HepG2 (cell line): ENCODE data around the gene EPHB3. TPM values are rescaled to one million over a fixed set of nuclear protein-coding genes. Genes with fewer than 3 reads are reported as not detected.
A peak's percentile ranks its signal among the peaks of the same experiment; 100 is the strongest.

Experiments
- ATAC-seq: fragments of 200-7000 bp; cut with Tn5 transposase; 3 replicates; pipeline ENCODE4 v1.9.1; 2020; ENCODE audit warnings: mild to moderate bottlenecking, moderate library complexity
- BruUV-seq: library from RNA; stranded (reverse); fragments of 400-500 nt; replicated peaks from 2 replicates; lab custom pipeline; 2021; lab: Mats Ljungman, UMichigan
- CTCF ChIA-PET: fragments of 300-600 bp; formaldehyde crosslinking; extraction: SDS; loops from one replicate; lab custom pipeline; 2021; ENCODE audit warnings: low total read pairs, inconsistent platforms, low intra/inter-chr PET ratio; lab: Yijun Ruan, JAX
- POLR2A ChIA-PET: fragments of 350-600 bp; sonication (Branson Sonifier 250); formaldehyde crosslinking; loops from one replicate; lab custom pipeline; 2020; ENCODE audit warnings: antibody characterized with exemption, inconsistent platforms; lab: Yijun Ruan, JAX
- DNase-seq: peaks from one replicate; pipeline ENCODE4 v3.0.0-alpha.2; 2015; ENCODE audit warnings: low spot score
- FAIRE-seq: peaks from 3 replicates; lab custom pipeline; 2011; peaks lifted over from hg19 to GRCh38; lab: Jason Lieb, UNC
- H2AFZ ChIP-seq: one replicate; pipeline ENCODE4 v1.6.1; 2011; ENCODE audit warnings: low read length, inconsistent platforms
- H3K27ac ChIP-seq: fragments of 300-600 bp; 3 replicates; pipeline ENCODE4 v1.8.0; 2011; ENCODE audit warnings: mixed run types, mild to moderate bottlenecking, mixed read lengths, low read length, inconsistent platforms; ENCODE audit not compliant: insufficient read depth; ENCODE audit errors: extremely low read length
- H3K27me3 ChIP-seq, 2 experiments: fragments of 200-600 bp in 1 of 2; 2 replicates in 1 of 2; 3 replicates in 1 of 2; pipeline versions ENCODE4 v1.6.0 to v1.8.0; 2011; ENCODE audit warnings: low read length in 2 of 2, mild to moderate bottlenecking in 2 of 2, moderate library complexity in 2 of 2, inconsistent platforms in 1 of 2; ENCODE audit not compliant: insufficient read depth in 2 of 2, control insufficient read depth in 1 of 2
- H3K36me3 ChIP-seq, 2 experiments: fragments of 200-600 bp in 1 of 2; replicated peaks in 1 of 2; 2 replicates in 1 of 2; 3 replicates in 1 of 2; pipeline versions ENCODE4 v1.5.1 to v1.8.0; 2011; ENCODE audit warnings: low read length in 2 of 2, inconsistent platforms in 1 of 2; ENCODE audit not compliant: insufficient read depth in 2 of 2, control insufficient read depth in 1 of 2
- H3K4me1 ChIP-seq: 2 replicates; pipeline ENCODE4 v1.5.1; 2012; ENCODE audit warnings: low read length, inconsistent platforms; ENCODE audit not compliant: insufficient read depth
- H3K4me2 ChIP-seq: 2 replicates; pipeline ENCODE4 v1.6.0; 2011; ENCODE audit warnings: low read depth, low read length, inconsistent platforms
- H3K4me3 ChIP-seq, 3 experiments: fragments of 200-600 bp in 1 of 3; sonication (generic), shearing (Covaris generic) in 1 of 3; replicated peaks in 1 of 3; 2 replicates each; pipeline ENCODE4 v1.5.1; 2011 to 2016; ENCODE audit warnings: low read length in 3 of 3, inconsistent platforms in 2 of 3, low read depth in 2 of 3, mild to moderate bottlenecking in 2 of 3, control low read depth in 1 of 3, mixed read lengths in 1 of 3; ENCODE audit not compliant: insufficient read depth in 1 of 3
- H3K79me2 ChIP-seq: one replicate; pipeline ENCODE4 v1.6.1; 2011; ENCODE audit warnings: low read length, inconsistent platforms; ENCODE audit not compliant: insufficient read depth
- H3K9ac ChIP-seq: 2 replicates; pipeline ENCODE4 v1.6.0; 2011; ENCODE audit warnings: mild to moderate bottlenecking, low read depth, low read length, inconsistent platforms; ENCODE audit not compliant: insufficient read depth
- H3K9me3 ChIP-seq: 2 replicates; pipeline ENCODE4 v1.5.1; 2012; ENCODE audit warnings: mild to moderate bottlenecking, low read length
- H4K20me1 ChIP-seq: 2 replicates; pipeline ENCODE4 v1.6.0; 2011; ENCODE audit warnings: inconsistent platforms, mild to moderate bottlenecking, low read length, moderate library complexity; ENCODE audit not compliant: insufficient read depth
- ARID2 ChIP-seq: sonication (generic); formaldehyde crosslinking; IDR thresholded peaks from 2 replicates; pipeline ENCODE4 v1.8.1; 2022; ENCODE audit warnings: mild to moderate bottlenecking, missing genetic modification reagents, borderline replicate concordance
- HNRNPK ChIP-seq: fragments of 200-400 bp; formaldehyde crosslinking; IDR thresholded peaks from 2 replicates; pipeline ENCODE4 v1.6.1; 2018; ENCODE audit warnings: low read length, low read depth, moderate library complexity, mild to moderate bottlenecking; ENCODE audit not compliant: poor library complexity, severe bottlenecking
- HOXA9 ChIP-seq: sonication (generic); formaldehyde crosslinking; IDR thresholded peaks from 2 replicates; pipeline ENCODE4 v1.8.1; 2022; ENCODE audit warnings: missing genetic modification reagents, mild to moderate bottlenecking, moderate library complexity, borderline replicate concordance
- SYNCRIP ChIP-seq: fragments of 200-400 bp; formaldehyde crosslinking; IDR thresholded peaks from 2 replicates; pipeline ENCODE4 v1.6.1; 2018; ENCODE audit warnings: mild to moderate bottlenecking, low read depth, low read length; ENCODE audit not compliant: insufficient read depth
- TEAD2 ChIP-seq: sonication (generic); formaldehyde crosslinking; IDR thresholded peaks from 2 replicates; pipeline ENCODE4 v1.9.0; 2021; ENCODE audit warnings: missing genetic modification reagents
- XRCC5 ChIP-seq: fragments of 200-400 bp; formaldehyde crosslinking; optimal IDR thresholded peaks from 2 replicates; pipeline ENCODE3; 2017; ENCODE audit warnings: mild to moderate bottlenecking, low read length
- ZNF337 ChIP-seq: sonication (generic); formaldehyde crosslinking; IDR thresholded peaks from 2 replicates; pipeline ENCODE4 v1.5.1; 2020; ENCODE audit warnings: missing genetic modification reagents, low read depth, mild to moderate bottlenecking, borderline replicate concordance
- WGBS: methylation state at CpG from one replicate; pipeline ENCODE4 v1.1.6; 2017; ENCODE audit warnings: low lambda C conversion rate; 5-methylcytosine and 5-hydroxymethylcytosine counted together
- in situ Hi-C: cut with HindIII; loops from 2 replicates; pipeline ENCODE4 v1.10.0; 2017; ENCODE audit warnings: low pct_unique_long_range_greater_than_20kb; ENCODE audit not compliant: extremely low pct_ligation_motif_present
- intact Hi-C: fragments of 100-400 bp; cut with micrococcal nuclease; formaldehyde crosslinking; loops from one replicate; pipeline ENCODE4 v1.10.0; 2022; ENCODE audit not compliant: unreplicated experiment
- polyA plus RNA-seq, 8 experiments: library from polyadenylated mRNA; depleted of rRNA in 3 of 8; stranded (reverse) in 7 of 8; unstranded in 1 of 8; fragments of >200 nt; fragmentation: Illumina TruSeq in 4 of 8; extraction: Trizol in 4 of 8; gene quantifications; 2 replicates each; pipeline versions ENCODE4 v1.2.1 to v1.2.3, GENCODE V29; 2011 to 2016; ENCODE audit warnings: low read depth in 4 of 8, missing spikeins in 1 of 8, mixed read lengths in 1 of 8; ENCODE audit not compliant: insufficient read depth in 1 of 8
- total RNA-seq, 5 experiments: library from RNA; depleted of rRNA; stranded (reverse); fragments of >200 nt; fragmentation: Illumina TruSeq; extraction: Trizol; gene quantifications; 2 replicates each; pipeline ENCODE4 v1.2.3, GENCODE V29; 2016; ENCODE audit warnings: low read depth in 1 of 5
- TF ChIP-seq, protein P1 (sequence below): IDR thresholded peaks from 2 replicates; pipeline ENCODE4 v1.6.1; 2016; ENCODE audit warnings: low read depth
- TF ChIP-seq, protein P2 (sequence below): IDR thresholded peaks from 2 replicates; pipeline ENCODE4 v1.6.1; 2012; ENCODE audit warnings: low read depth, low read length, improper control_type of control experiment
- TF ChIP-seq, protein P3 (sequence below): IDR thresholded peaks from 2 replicates; pipeline ENCODE4 v1.6.1; 2016

The EPHB3 gene
- total and polyA plus RNA-seq, 2 of the 13 experiments (the other 11 are each of a cell fraction or from before 2014, with no cell fraction given), result 0.01 TPM; not detected in 1

GRCh38 chr3:184544513-184544861 is 17.1 kb upstream of the EPHB3 start:
- Histone ChIP-seq H3K4me2 (no peak overlapping the region), H3K9ac (no peak overlapping the region), H3K4me3 (no peak overlapping the region), H3K36me3 (no peaks in the 10 kb centered on the region), H2AFZ (no peak overlapping the region), H3K4me1 (no peaks in the 10 kb centered on the region), H3K27ac (no peak overlapping the region), H3K9me3 (no peaks in the 10 kb centered on the region), H4K20me1 (no peaks in the 10 kb centered on the region), H3K79me2 (no peaks in the 10 kb centered on the region), H3K27me3 (peaks cover 0 to 14% of the 10 kb centered on the region in 2 experiments; a peak in 3 of 5 replicates)
- FAIRE-seq, result no peak
- in situ Hi-C loops (loop anchor here (5.0 kb wide), 1 partner anchor 192 kb away; no protein-coding TSS in a partner anchor), intact Hi-C loops (loop anchor here (5.0 kb wide), 3 partner anchors 77 to 252 kb away; no protein-coding TSS in a partner anchor)
- no peak for ATAC-seq
- no TSS peak for BruUV-seq
- no peak for DNase-seq
- TF ChIP-seq SYNCRIP, result no peak
- peak; percentile 73 for TF ChIP-seq HNRNPK
- ChIA-PET POLR2A (no interaction called here), CTCF (interaction anchor here (1.4 to 1.6 kb wide), 4 partner anchors 75 to 233 kb away, joined by 3 to 12 read pairs (median 6); no protein-coding TSS in a partner anchor)

DNA sequence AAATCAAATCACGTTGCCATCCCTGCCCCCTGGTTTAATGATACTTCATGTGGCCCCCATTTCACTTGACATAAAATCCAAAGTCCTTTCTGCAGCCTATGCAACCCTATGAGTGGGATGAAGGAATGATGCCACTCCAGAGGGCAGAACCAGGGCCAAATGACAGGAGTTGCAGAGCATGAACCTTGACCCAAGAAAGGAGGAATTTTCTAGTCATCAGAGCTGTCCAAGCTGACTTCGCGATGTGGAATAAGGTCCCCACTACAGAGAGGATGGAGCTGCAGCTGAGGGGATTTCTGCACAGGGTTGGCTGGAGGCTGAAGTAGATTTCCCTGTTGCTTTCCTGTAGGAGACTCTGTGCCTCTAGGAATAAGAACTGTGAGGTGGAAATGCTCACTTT is 15.8 kb upstream of the EPHB3 start:
- POLR2A ChIA-PET, result no interaction called here
- WGBS, result 27% methylated on average over 3 of the region's 3 CpGs
- H3K9ac ChIP-seq, result no peak overlapping the region
- ATAC-seq (no peak), FAIRE-seq (no peak), DNase-seq (no peak)
- peaks cover 2 to 19% of the 10 kb centered on the region in 2 experiments; a peak in 4 of 5 replicates for H3K27me3 ChIP-seq
- intact Hi-C loops, result no loop called here
- no peak overlapping the region for H3K4me2 ChIP-seq
- no peak overlapping the region for H3K4me3 ChIP-seq
- in situ Hi-C loops, result no loop called here
- H3K79me2 ChIP-seq, result no peaks in the 10 kb centered on the region
- H2AFZ ChIP-seq, result no peak overlapping the region
- H3K4me1 ChIP-seq, result no peaks in the 10 kb centered on the region
- CTCF ChIA-PET, result no interaction called here
- no TSS peak for BruUV-seq
- no peak overlapping the region for H3K27ac ChIP-seq
- no peaks in the 10 kb centered on the region for H3K9me3 ChIP-seq
- no peaks in the 10 kb centered on the region for H3K36me3 ChIP-seq
- H4K20me1 ChIP-seq, result no peaks in the 10 kb centered on the region
- TF ChIP-seq HOXA9 (CRISPR knock-in tag) (no peak), ZNF337 (no peak), TEAD2 (CRISPR knock-in tag) (no peak), ARID2 (no peak), XRCC5 (no peak)
- TF ChIP-seq, protein P1, sequence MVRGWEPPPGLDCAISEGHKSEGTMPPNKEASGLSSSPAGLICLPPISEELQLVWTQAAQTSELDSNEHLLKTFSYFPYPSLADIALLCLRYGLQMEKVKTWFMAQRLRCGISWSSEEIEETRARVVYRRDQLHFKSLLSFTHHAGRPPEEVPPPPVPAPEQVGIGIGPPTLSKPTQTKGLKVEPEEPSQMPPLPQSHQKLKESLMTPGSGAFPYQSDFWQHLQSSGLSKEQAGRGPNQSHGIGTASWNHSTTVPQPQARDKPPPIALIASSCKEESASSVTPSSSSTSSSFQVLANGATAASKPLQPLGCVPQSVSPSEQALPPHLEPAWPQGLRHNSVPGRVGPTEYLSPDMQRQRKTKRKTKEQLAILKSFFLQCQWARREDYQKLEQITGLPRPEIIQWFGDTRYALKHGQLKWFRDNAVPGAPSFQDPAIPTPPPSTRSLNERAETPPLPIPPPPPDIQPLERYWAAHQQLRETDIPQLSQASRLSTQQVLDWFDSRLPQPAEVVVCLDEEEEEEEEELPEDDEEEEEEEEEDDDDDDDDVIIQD (CRISPR knock-in tag), result no peak
- TF ChIP-seq, protein P2, sequence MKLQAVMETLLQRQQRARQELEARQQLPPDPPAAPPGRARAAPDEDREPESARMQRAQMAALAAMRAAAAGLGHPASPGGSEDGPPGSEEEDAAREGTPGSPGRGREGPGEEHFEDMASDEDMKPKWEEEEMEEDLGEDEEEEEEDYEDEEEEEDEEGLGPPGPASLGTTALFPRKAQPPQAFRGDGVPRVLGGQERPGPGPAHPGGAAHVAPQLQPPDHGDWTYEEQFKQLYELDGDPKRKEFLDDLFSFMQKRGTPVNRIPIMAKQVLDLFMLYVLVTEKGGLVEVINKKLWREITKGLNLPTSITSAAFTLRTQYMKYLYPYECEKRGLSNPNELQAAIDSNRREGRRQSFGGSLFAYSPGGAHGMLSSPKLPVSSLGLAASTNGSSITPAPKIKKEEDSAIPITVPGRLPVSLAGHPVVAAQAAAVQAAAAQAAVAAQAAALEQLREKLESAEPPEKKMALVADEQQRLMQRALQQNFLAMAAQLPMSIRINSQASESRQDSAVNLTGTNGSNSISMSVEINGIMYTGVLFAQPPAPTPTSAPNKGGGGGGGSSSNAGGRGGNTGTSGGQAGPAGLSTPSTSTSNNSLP, result no peak
- TF ChIP-seq, protein P3, sequence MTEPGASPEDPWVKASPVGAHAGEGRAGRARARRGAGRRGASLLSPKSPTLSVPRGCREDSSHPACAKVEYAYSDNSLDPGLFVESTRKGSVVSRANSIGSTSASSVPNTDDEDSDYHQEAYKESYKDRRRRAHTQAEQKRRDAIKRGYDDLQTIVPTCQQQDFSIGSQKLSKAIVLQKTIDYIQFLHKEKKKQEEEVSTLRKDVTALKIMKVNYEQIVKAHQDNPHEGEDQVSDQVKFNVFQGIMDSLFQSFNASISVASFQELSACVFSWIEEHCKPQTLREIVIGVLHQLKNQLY (CRISPR knock-in tag), result no peak
